ENCODE measurements around the gene MUC16.

- no peak for TF ChIP-seq EZH2 (IDR thresholded peaks at IDR 0.05; ENCODE audit: borderline replicate concordance, insufficient read depth, low read depth, low read length, poor library complexity, severe bottlenecking)
- no peak for TF ChIP-seq CTCF (IDR thresholded peaks at IDR 0.05)
Observed at GRCh38 chr19:8988204-8988603, 22.0 kb downstream of the MUC16 start.

Data from B cell (primary cell).